ENCODE measurements around the gene TBC1D1.

DNA sequence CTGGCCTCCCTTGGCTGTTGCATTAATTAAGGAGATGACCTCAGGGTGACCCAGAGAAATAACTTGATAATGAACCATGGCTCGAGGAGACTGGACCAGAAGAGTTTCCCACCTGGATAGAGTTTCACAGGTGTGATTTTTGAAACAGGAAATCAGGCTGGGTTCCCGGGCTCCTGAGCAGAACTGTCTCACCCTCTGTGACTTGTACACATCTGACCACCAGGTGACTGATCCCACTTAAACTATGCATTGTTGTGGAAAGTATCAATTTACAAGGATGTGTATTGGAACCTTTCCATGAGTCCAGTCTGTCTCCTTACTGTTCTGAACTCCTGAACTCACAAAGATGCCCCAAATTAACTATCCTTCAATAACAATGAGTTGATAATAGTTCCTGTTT, 289.6 kb downstream of the TBC1D1 start:
- TF ChIP-seq SIN3A (IDR thresholded peaks at IDR 0.05; ENCODE audit: borderline replicate concordance, insufficient read depth, low read length) (no peak), POLR2AphosphoS5 (IDR thresholded peaks at IDR 0.05; ENCODE audit: low read depth, low read length) (no peak), TAF1 (IDR thresholded peaks at IDR 0.05; ENCODE audit: borderline replicate concordance, insufficient read depth, low read length) (no peak), FOXP2 (optimal IDR thresholded peaks at IDR 0.05; ENCODE audit: borderline replicate concordance, extremely low read depth, extremely low read length, insufficient read depth) (no peak)
- TF ChIP-seq, protein P1, sequence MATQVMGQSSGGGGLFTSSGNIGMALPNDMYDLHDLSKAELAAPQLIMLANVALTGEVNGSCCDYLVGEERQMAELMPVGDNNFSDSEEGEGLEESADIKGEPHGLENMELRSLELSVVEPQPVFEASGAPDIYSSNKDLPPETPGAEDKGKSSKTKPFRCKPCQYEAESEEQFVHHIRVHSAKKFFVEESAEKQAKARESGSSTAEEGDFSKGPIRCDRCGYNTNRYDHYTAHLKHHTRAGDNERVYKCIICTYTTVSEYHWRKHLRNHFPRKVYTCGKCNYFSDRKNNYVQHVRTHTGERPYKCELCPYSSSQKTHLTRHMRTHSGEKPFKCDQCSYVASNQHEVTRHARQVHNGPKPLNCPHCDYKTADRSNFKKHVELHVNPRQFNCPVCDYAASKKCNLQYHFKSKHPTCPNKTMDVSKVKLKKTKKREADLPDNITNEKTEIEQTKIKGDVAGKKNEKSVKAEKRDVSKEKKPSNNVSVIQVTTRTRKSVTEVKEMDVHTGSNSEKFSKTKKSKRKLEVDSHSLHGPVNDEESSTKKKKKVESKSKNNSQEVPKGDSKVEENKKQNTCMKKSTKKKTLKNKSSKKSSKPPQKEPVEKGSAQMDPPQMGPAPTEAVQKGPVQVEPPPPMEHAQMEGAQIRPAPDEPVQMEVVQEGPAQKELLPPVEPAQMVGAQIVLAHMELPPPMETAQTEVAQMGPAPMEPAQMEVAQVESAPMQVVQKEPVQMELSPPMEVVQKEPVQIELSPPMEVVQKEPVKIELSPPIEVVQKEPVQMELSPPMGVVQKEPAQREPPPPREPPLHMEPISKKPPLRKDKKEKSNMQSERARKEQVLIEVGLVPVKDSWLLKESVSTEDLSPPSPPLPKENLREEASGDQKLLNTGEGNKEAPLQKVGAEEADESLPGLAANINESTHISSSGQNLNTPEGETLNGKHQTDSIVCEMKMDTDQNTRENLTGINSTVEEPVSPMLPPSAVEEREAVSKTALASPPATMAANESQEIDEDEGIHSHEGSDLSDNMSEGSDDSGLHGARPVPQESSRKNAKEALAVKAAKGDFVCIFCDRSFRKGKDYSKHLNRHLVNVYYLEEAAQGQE (IDR thresholded peaks at IDR 0.05; ENCODE audit: insufficient read depth in 1 of 2, low read depth in 2 of 2, low read length in 2 of 2), result no peak
